A673 (cell line): ENCODE measurements around the gene GPC1.

Experiments
- CTCF ChIP-seq: fragments of 300-800, 200-600 bp; sonication (generic); conservative IDR thresholded peaks from 2 replicates; pipeline ENCODE4 v1.5.1; 2017; ENCODE audit warnings: low read depth, mild to moderate bottlenecking, antibody characterized with exemption, low read length, moderate library complexity, mixed read lengths
- EZH2 ChIP-seq: fragments of 200-600 bp; sonication (generic); IDR thresholded peaks from 2 replicates; pipeline ENCODE4 v1.6.1; 2017; ENCODE audit warnings: borderline replicate concordance, low read depth, mild to moderate bottlenecking, mixed read lengths, antibody characterized with exemption, low read length; ENCODE audit not compliant: poor library complexity, severe bottlenecking

GRCh38 chr2:240466579-240467148, 31.2 kb downstream of the GPC1 start:
- TF ChIP-seq EZH2 (no peak), CTCF (no peak)
